ENCODE data around the gene KCNK1.

DNA sequence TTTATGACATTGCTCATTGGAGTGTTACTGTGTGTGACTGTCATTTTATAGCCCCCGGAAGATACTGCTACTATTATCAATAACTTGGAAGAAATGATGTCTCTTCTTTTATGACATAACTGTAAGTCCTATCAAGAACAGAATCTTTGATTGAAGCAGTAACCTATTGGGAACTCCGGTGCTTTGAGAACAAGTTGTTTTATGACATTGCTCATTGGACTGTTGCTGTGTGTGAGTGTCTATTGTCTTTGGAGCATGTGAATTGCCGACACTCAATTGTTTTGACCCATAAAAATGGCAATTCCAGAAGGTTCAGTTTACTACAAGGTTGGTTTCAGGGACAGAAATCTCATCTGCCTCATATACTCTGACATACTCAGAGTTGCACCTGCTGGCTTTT lies 8.0 kb downstream of the KCNK1 start:
- TF ChIP-seq, protein P1, sequence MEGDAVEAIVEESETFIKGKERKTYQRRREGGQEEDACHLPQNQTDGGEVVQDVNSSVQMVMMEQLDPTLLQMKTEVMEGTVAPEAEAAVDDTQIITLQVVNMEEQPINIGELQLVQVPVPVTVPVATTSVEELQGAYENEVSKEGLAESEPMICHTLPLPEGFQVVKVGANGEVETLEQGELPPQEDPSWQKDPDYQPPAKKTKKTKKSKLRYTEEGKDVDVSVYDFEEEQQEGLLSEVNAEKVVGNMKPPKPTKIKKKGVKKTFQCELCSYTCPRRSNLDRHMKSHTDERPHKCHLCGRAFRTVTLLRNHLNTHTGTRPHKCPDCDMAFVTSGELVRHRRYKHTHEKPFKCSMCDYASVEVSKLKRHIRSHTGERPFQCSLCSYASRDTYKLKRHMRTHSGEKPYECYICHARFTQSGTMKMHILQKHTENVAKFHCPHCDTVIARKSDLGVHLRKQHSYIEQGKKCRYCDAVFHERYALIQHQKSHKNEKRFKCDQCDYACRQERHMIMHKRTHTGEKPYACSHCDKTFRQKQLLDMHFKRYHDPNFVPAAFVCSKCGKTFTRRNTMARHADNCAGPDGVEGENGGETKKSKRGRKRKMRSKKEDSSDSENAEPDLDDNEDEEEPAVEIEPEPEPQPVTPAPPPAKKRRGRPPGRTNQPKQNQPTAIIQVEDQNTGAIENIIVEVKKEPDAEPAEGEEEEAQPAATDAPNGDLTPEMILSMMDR (IDR thresholded peaks at IDR 0.05; ENCODE audit: low read depth, low read length): no peak
- no peak for TF ChIP-seq EZH2phosphoT487 (IDR thresholded peaks at IDR 0.05; ENCODE audit: low read depth)

Measured in OCI-LY3 (cell line).